ENCODE measurements around the gene CCDC71.

The CCDC71 gene

DNA sequence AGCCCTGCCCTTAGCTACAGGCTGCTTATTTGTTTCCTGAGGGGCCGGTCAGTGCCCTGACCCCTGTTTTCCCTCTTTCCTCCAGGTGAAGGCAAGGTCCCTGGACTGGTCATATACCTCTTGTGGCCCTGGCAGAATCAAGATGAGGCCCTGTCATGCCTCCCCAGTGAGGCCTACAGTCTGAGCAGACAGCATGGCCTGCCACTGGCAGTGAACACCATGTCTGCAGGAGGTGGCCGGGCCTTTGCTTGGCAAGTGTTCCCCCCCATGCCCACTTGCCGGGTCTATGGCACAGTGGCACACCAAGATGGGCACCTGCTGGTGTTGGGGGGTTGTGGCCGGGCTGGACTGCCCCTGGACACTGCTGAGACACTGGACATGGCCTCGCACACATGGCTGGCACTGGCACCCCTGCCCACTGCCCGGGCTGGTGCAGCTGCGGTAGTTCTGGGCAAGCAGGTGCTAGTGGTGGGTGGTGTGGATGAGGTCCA lies 6.5 kb upstream of the CCDC71 start:
- Histone ChIP-seq H3K9me3 (ENCODE audit: control insufficient read depth, insufficient read depth, low read depth, low read length) (no peaks in the 10 kb centered on the region), H3K4me3 (ENCODE audit: low read depth, low read length) (no peak overlapping the region), H3K36me3 (ENCODE audit: control insufficient read depth in 2 of 2, insufficient read depth in 1 of 2, low read length in 2 of 2) (peaks cover 0 to 31% of the 10 kb centered on the region in 2 experiments; a peak in 1 of 3 replicates), H3K27ac (ENCODE audit: extremely low read depth, low read depth, low read length) (peak overlapping the region; percentile 69; the same call in 1 of the 2 replicates), H3K4me1 (ENCODE audit: control insufficient read depth, insufficient read depth, low read length) (peaks cover 7% of the 10 kb centered on the region)
- no peak for TF ChIP-seq ZNF302 (tag by site-specific recombination; IDR thresholded peaks at IDR 0.05; ENCODE audit: low read depth)
- peak; percentile 77 for TF ChIP-seq HIC1 (tag by site-specific recombination; IDR thresholded peaks at IDR 0.05)
- ChIA-PET CTCF (no interaction called here), POLR2A (interaction anchor here (0.5 to 1.5 kb wide), 2 partner anchors 171 to 239 kb away, joined by 5 to 8 read pairs; partner anchors contain the start of genes RHOA and TCTA)

GRCh38 chr3:49171775-49172500 lies 5.8 kb upstream of the CCDC71 start:
- TF ChIP-seq SCRT1 (tag by site-specific recombination; IDR thresholded peaks at IDR 0.05; ENCODE audit: borderline replicate concordance) (no peak), PRDM10 (tag by site-specific recombination; IDR thresholded peaks at IDR 0.05) (peak; percentile 22; the same call in 1 of the 2 replicates), ZBTB49 (tag by site-specific recombination; IDR thresholded peaks at IDR 0.05; ENCODE audit: low read depth) (no peak)
- TF ChIP-seq, protein P1, sequence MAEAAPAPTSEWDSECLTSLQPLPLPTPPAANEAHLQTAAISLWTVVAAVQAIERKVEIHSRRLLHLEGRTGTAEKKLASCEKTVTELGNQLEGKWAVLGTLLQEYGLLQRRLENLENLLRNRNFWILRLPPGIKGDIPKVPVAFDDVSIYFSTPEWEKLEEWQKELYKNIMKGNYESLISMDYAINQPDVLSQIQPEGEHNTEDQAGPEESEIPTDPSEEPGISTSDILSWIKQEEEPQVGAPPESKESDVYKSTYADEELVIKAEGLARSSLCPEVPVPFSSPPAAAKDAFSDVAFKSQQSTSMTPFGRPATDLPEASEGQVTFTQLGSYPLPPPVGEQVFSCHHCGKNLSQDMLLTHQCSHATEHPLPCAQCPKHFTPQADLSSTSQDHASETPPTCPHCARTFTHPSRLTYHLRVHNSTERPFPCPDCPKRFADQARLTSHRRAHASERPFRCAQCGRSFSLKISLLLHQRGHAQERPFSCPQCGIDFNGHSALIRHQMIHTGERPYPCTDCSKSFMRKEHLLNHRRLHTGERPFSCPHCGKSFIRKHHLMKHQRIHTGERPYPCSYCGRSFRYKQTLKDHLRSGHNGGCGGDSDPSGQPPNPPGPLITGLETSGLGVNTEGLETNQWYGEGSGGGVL (tag by site-specific recombination; IDR thresholded peaks at IDR 0.05): peak; percentile 33; the same call in 1 of the 2 replicates
- H3K4me1 ChIP-seq (ENCODE audit: control insufficient read depth, insufficient read depth, low read length): peaks cover 7% of the 10 kb centered on the region
- CTCF ChIA-PET: interaction anchor here (0.6 to 1.6 kb wide), 6 partner anchors 9 to 234 kb away, joined by 3 to 8 read pairs (median 3); partner anchors contain the start of genes LAMB2 and USP4
- peak overlapping the region; percentile 58; the same call in 1 of the 2 replicates for H3K27ac ChIP-seq (ENCODE audit: extremely low read depth, low read depth, low read length)
- H3K9me3 ChIP-seq (ENCODE audit: control insufficient read depth, insufficient read depth, low read depth, low read length): no peaks in the 10 kb centered on the region
- H3K36me3 ChIP-seq (ENCODE audit: control insufficient read depth in 2 of 2, insufficient read depth in 1 of 2, low read length in 2 of 2): peaks cover 0 to 31% of the 10 kb centered on the region in 2 experiments; a peak in 1 of 3 replicates
- peak overlapping the region; percentile 62 for H3K4me3 ChIP-seq (ENCODE audit: low read depth, low read length)
- POLR2A ChIA-PET: interaction anchor here (1.0 to 1.6 kb wide), 4 partner anchors 8 to 240 kb away, joined by 3 to 9 read pairs (median 4); partner anchors contain the start of genes IMPDH2, RHOA and TCTA

Data from HEK293 (cell line).